Measurements from ENCODE around the gene ROR2.

Gene ROR2

GRCh38 chr9:91843623-91844148 is 106.3 kb downstream of the ROR2 start:
- DNase-seq (ENCODE audit: insufficient read length, low spot score) = no peak
- no peak for TF ChIP-seq SPI1 (IDR thresholded peaks at IDR 0.05; ENCODE audit: low read depth, low read length)
- no peak for TF ChIP-seq POLR2A (IDR thresholded peaks at IDR 0.05; ENCODE audit: low read depth, low read length)
- no peak for TF ChIP-seq POU2F2 (IDR thresholded peaks at IDR 0.05; ENCODE audit: low read depth, low read length)
- TF ChIP-seq PAX5 (IDR thresholded peaks at IDR 0.05; ENCODE audit: insufficient read depth, low read length, severe bottlenecking) = no peak
- no peak for TF ChIP-seq TAF1 (IDR thresholded peaks at IDR 0.05; ENCODE audit: low read depth, low read length)
- TF ChIP-seq POLR2AphosphoS5 (IDR thresholded peaks at IDR 0.05; ENCODE audit: low read depth, low read length) = no peak
- no peak for FAIRE-seq

GRCh38 chr9:91843093-91843492 is 106.9 kb downstream of the ROR2 start:
- no peak for TF ChIP-seq TAF1 (IDR thresholded peaks at IDR 0.05; ENCODE audit: low read depth, low read length)
- FAIRE-seq = no peak
- no peak for DNase-seq (ENCODE audit: insufficient read length, low spot score)

- DNase-seq (ENCODE audit: insufficient read length, low spot score) = no peak
- FAIRE-seq = no peak
- TF ChIP-seq POLR2A (IDR thresholded peaks at IDR 0.05; ENCODE audit: low read depth, low read length) (no peak), SPI1 (IDR thresholded peaks at IDR 0.05; ENCODE audit: low read depth, low read length) (no peak), POLR2AphosphoS5 (IDR thresholded peaks at IDR 0.05; ENCODE audit: low read depth, low read length) (no peak), TAF1 (IDR thresholded peaks at IDR 0.05; ENCODE audit: low read depth, low read length) (no peak), PAX5 (IDR thresholded peaks at IDR 0.05; ENCODE audit: insufficient read depth, low read length, severe bottlenecking) (no peak), POU2F2 (IDR thresholded peaks at IDR 0.05; ENCODE audit: low read depth, low read length) (no peak)
These were observed 107.5 kb downstream of the ROR2 start for GRCh38 chr9:91842358-91843049.

GRCh38 chr9:91841591-91841990 is 108.4 kb downstream of the ROR2 start:
- TF ChIP-seq POLR2AphosphoS5 (IDR thresholded peaks at IDR 0.05; ENCODE audit: low read depth, low read length) = no peak
- TF ChIP-seq POU2F2 (IDR thresholded peaks at IDR 0.05; ENCODE audit: low read depth, low read length) = no peak
- no peak for TF ChIP-seq SPI1 (IDR thresholded peaks at IDR 0.05; ENCODE audit: low read depth, low read length)
- TF ChIP-seq TAF1 (IDR thresholded peaks at IDR 0.05; ENCODE audit: low read depth, low read length) = no peak
- no peak for TF ChIP-seq PAX5 (IDR thresholded peaks at IDR 0.05; ENCODE audit: insufficient read depth, low read length, severe bottlenecking)
- no peak for TF ChIP-seq POLR2A (IDR thresholded peaks at IDR 0.05; ENCODE audit: low read depth, low read length)
- DNase-seq (ENCODE audit: insufficient read length, low spot score) (no peak), FAIRE-seq (no peak)

- no peak for FAIRE-seq
- DNase-seq (ENCODE audit: insufficient read length, low spot score) = no peak
- TF ChIP-seq TAF1 (IDR thresholded peaks at IDR 0.05; ENCODE audit: low read depth, low read length) (no peak), PAX5 (IDR thresholded peaks at IDR 0.05; ENCODE audit: insufficient read depth, low read length, severe bottlenecking) (no peak), SPI1 (IDR thresholded peaks at IDR 0.05; ENCODE audit: low read depth, low read length) (no peak), POLR2A (IDR thresholded peaks at IDR 0.05; ENCODE audit: low read depth, low read length) (no peak), POLR2AphosphoS5 (IDR thresholded peaks at IDR 0.05; ENCODE audit: low read depth, low read length) (no peak), POU2F2 (IDR thresholded peaks at IDR 0.05; ENCODE audit: low read depth, low read length) (no peak)
These were observed 109.1 kb downstream of the ROR2 start for GRCh38 chr9:91840882-91841281.

- FAIRE-seq (no peak), DNase-seq (ENCODE audit: insufficient read length, low spot score) (no peak)
- TF ChIP-seq POLR2A (IDR thresholded peaks at IDR 0.05; ENCODE audit: low read depth, low read length) (no peak), POU2F2 (IDR thresholded peaks at IDR 0.05; ENCODE audit: low read depth, low read length) (no peak), TAF1 (IDR thresholded peaks at IDR 0.05; ENCODE audit: low read depth, low read length) (no peak), SPI1 (IDR thresholded peaks at IDR 0.05; ENCODE audit: low read depth, low read length) (no peak), PAX5 (IDR thresholded peaks at IDR 0.05; ENCODE audit: insufficient read depth, low read length, severe bottlenecking) (no peak), POLR2AphosphoS5 (IDR thresholded peaks at IDR 0.05; ENCODE audit: low read depth, low read length) (no peak)
These were observed 109.6 kb downstream of the ROR2 start for GRCh38 chr9:91840469-91840868.

GRCh38 chr9:91839926-91840465 is 110.0 kb downstream of the ROR2 start:
- DNase-seq (ENCODE audit: insufficient read length, low spot score) (no peak), FAIRE-seq (no peak)
- TF ChIP-seq POLR2AphosphoS5 (IDR thresholded peaks at IDR 0.05; ENCODE audit: low read depth, low read length) (no peak), TAF1 (IDR thresholded peaks at IDR 0.05; ENCODE audit: low read depth, low read length) (no peak)

GRCh38 chr9:91837981-91838731 is 111.9 kb downstream of the ROR2 start:
- TF ChIP-seq POU2F2 (IDR thresholded peaks at IDR 0.05; ENCODE audit: low read depth, low read length) (no peak), POLR2A (IDR thresholded peaks at IDR 0.05; ENCODE audit: low read depth, low read length) (no peak), SPI1 (IDR thresholded peaks at IDR 0.05; ENCODE audit: low read depth, low read length) (no peak), POLR2AphosphoS5 (IDR thresholded peaks at IDR 0.05; ENCODE audit: low read depth, low read length) (no peak), PAX5 (IDR thresholded peaks at IDR 0.05; ENCODE audit: insufficient read depth, low read length, severe bottlenecking) (no peak), TAF1 (IDR thresholded peaks at IDR 0.05; ENCODE audit: low read depth, low read length) (no peak)
- no peak for DNase-seq (ENCODE audit: insufficient read length, low spot score)
- FAIRE-seq = no peak

GRCh38 chr9:91836515-91836914 is 113.5 kb downstream of the ROR2 start:
- no peak for FAIRE-seq
- TF ChIP-seq POU2F2 (IDR thresholded peaks at IDR 0.05; ENCODE audit: low read depth, low read length) (no peak), PAX5 (IDR thresholded peaks at IDR 0.05; ENCODE audit: insufficient read depth, low read length, severe bottlenecking) (no peak), SPI1 (IDR thresholded peaks at IDR 0.05; ENCODE audit: low read depth, low read length) (no peak), POLR2AphosphoS5 (IDR thresholded peaks at IDR 0.05; ENCODE audit: low read depth, low read length) (no peak), POLR2A (IDR thresholded peaks at IDR 0.05; ENCODE audit: low read depth, low read length) (no peak), TAF1 (IDR thresholded peaks at IDR 0.05; ENCODE audit: low read depth, low read length) (no peak)

More at GRCh38 chr9:91836515-91836914, 113.5 kb downstream of the ROR2 start:
- DNase-seq (ENCODE audit: insufficient read length, low spot score) = no peak
